Suprapubic skin (tissue), 4 donors: Measurements from ENCODE around the gene ARHGAP11A. TPM values are rescaled to one million over a fixed set of nuclear protein-coding genes. Genes with fewer than 3 reads are reported as not detected.

Source experiments
- DNase-seq, 2 donors: peaks; one replicate each; pipeline ENCODE4 v3.0.0-alpha.2; 2019; ENCODE audit warnings: low spot score in 2 of 2
- H3K27ac ChIP-seq: fragments of 200-600 bp; sonication (generic); one replicate; pipeline ENCODE4 v1.5.1; 2019
- H3K27me3 ChIP-seq: fragments of 200-600 bp; sonication (generic); one replicate; pipeline ENCODE4 v1.5.1; 2019
- H3K36me3 ChIP-seq: fragments of 200-600 bp; sonication (generic); one replicate; pipeline ENCODE4 v1.5.1; 2019
- H3K4me1 ChIP-seq: fragments of 200-600 bp; sonication (generic); one replicate; pipeline ENCODE4 v1.5.1; 2019
- H3K4me3 ChIP-seq: fragments of 200-600 bp; sonication (generic); one replicate; pipeline ENCODE4 v1.5.1; 2019; ENCODE audit warnings: mild to moderate bottlenecking
- H3K9me3 ChIP-seq: fragments of 200-600 bp; sonication (generic); one replicate; pipeline ENCODE4 v1.5.1; 2019
- CTCF ChIP-seq, 2 donors: fragments of 200-600 bp in 1 of 2; fragments of 450-650 bp in 1 of 2; sonication (generic) in 1 of 2; IDR thresholded peaks; one replicate each; pipeline ENCODE4 v1.5.1; 2016 to 2019; ENCODE audit warnings: antibody characterized with exemption in 2 of 2, mild to moderate bottlenecking in 1 of 2, moderate library complexity in 1 of 2
- EP300 ChIP-seq: sonication (generic); formaldehyde crosslinking; IDR thresholded peaks from one replicate; pipeline ENCODE4 v1.6.1; 2017; ENCODE audit warnings: antibody characterized with exemption
- POLR2A ChIP-seq, 2 donors: fragments of 450-650 bp; IDR thresholded peaks; one replicate each; pipeline ENCODE4 v1.6.1; 2017; ENCODE audit warnings: antibody characterized with exemption in 2 of 2, mild to moderate bottlenecking in 2 of 2, moderate library complexity in 2 of 2
- POLR2AphosphoS5 ChIP-seq, 3 donors: sonication (generic); formaldehyde crosslinking; IDR thresholded peaks; one replicate each; pipeline ENCODE4 v1.6.1; 2017; ENCODE audit warnings: antibody characterized with exemption in 3 of 3
- WGBS: methylation state at CpG from one replicate; pipeline ENCODE4 v1.1.5; 2018; 5-methylcytosine and 5-hydroxymethylcytosine counted together
- total RNA-seq, 4 donors: library from RNA; depleted of rRNA; stranded (reverse); fragments of >200 nt; gene quantifications; one replicate each; pipeline ENCODE4 v1.1.0, GENCODE V29; 2016

Gene ARHGAP11A
- total RNA-seq, 4 donors from 2014 or later, result 5.8 to 7.5 (median 6.9) TPM

GRCh38 chr15:32677238-32677750 is 62.0 kb downstream of the ARHGAP11A start:
- TF ChIP-seq CTCF (IDR thresholded peaks at IDR 0.05), result no peak
- no peak for TF ChIP-seq EP300
- TF ChIP-seq POLR2A (IDR thresholded peaks at IDR 0.05), result no peak
- TF ChIP-seq POLR2AphosphoS5 (IDR thresholded peaks at IDR 0.05), result no peak
- 78% methylated on average over 5 of the region's 5 CpGs for WGBS
- Histone ChIP-seq H3K27ac (no peak overlapping the region), H3K9me3 (no peaks in the 10 kb centered on the region), H3K36me3 (no peaks in the 10 kb centered on the region), H3K4me1 (peaks cover 34% of the 10 kb centered on the region), H3K27me3 (no peaks in the 10 kb centered on the region), H3K4me3 (no peak overlapping the region)
- no peak for DNase-seq

- Histone ChIP-seq H3K27ac (no peak overlapping the region), H3K4me1 (peaks cover 42% of the 10 kb centered on the region), H3K9me3 (no peaks in the 10 kb centered on the region), H3K36me3 (no peaks in the 10 kb centered on the region), H3K27me3 (no peaks in the 10 kb centered on the region), H3K4me3 (no peak overlapping the region)
- 78% methylated on average over 4 of the region's 4 CpGs for WGBS
- TF ChIP-seq POLR2A (IDR thresholded peaks at IDR 0.05), result no peak
- TF ChIP-seq POLR2AphosphoS5 (IDR thresholded peaks at IDR 0.05), result no peak
- DNase-seq, result no peak
Measured at GRCh38 chr15:32679298-32679690, 64.0 kb downstream of the ARHGAP11A start.

DNA sequence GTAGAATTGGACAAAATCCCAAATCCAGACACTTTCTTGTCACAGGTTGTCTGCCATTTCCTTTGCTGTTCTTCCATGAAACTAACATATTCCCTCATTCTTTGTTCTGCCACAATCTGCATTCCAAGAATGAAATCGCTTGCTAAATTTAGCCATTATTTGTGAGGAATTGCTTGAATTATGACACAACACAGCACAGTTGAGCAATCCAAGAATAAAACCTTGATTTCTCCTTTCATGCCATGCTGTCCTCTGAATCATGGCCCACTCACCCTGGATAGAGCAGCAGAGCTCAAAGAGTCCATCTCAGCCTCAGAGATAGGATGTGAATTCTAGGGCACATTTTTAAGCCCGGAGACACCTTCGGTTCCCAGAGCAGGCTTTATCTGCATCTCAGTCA is 67.3 kb downstream of the ARHGAP11A start:
- H3K36me3 ChIP-seq, result no peaks in the 10 kb centered on the region
- 78% methylated on average over 3 of the region's 3 CpGs for WGBS
- no peak for TF ChIP-seq EP300
- peak in 2 of 3 donors; percentile 25 to 72 for TF ChIP-seq POLR2AphosphoS5 (IDR thresholded peaks at IDR 0.05)
- H3K9me3 ChIP-seq, result no peaks in the 10 kb centered on the region
- peaks cover 24% of the 10 kb centered on the region for H3K4me1 ChIP-seq
- H3K27me3 ChIP-seq, result no peaks in the 10 kb centered on the region
- no peak overlapping the region for H3K27ac ChIP-seq
- no peak overlapping the region for H3K4me3 ChIP-seq
- DNase-seq, result no peak

GRCh38 chr15:32682977-32683630 is 67.8 kb downstream of the ARHGAP11A start:
- 93% methylated on average over 2 of the region's 2 CpGs for WGBS
- Histone ChIP-seq H3K4me1 (peaks cover 22% of the 10 kb centered on the region), H3K27ac (no peak overlapping the region), H3K4me3 (no peak overlapping the region), H3K36me3 (no peaks in the 10 kb centered on the region), H3K9me3 (no peaks in the 10 kb centered on the region), H3K27me3 (no peaks in the 10 kb centered on the region)
- no peak for DNase-seq
- TF ChIP-seq EP300 (no peak), POLR2A (IDR thresholded peaks at IDR 0.05) (no peak), POLR2AphosphoS5 (IDR thresholded peaks at IDR 0.05) (no peak), CTCF (IDR thresholded peaks at IDR 0.05) (no peak)

DNA sequence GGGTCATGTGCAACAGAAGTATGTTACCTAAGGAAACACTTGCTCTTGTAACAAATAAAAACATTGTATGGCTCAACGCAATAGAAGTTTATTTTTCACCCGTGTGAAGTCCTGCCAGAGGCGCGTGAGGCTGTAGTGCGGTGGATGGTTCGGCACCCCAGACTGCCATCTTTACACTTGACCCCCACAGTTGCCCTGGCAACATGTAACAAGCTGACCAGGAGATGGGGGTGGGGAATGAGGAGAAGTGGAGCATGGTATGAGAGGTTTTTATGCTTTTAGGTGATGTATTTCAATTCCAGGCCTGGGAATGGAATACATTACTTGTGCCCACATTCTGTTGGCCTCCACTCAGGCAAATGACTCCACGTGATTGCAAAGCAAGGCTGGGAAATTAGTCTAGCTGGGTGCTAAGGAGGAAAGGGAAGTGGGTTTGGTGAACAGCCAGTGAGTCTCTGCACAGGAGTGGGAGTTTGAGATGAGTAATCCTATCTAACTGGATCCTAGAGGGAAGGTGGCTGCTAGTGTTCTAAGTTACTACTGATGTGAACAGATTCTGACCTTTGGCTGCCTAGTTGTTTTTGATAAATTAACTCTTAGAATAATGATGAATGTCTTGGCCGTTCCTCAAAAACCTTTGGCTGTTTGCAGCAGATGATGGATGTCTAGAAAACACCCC is 68.7 kb downstream of the ARHGAP11A start:
- TF ChIP-seq POLR2A (IDR thresholded peaks at IDR 0.05), result no peak
- no peak for TF ChIP-seq EP300
- TF ChIP-seq CTCF (IDR thresholded peaks at IDR 0.05), result no peak
- TF ChIP-seq POLR2AphosphoS5 (IDR thresholded peaks at IDR 0.05), result no peak
- no peaks in the 10 kb centered on the region for H3K9me3 ChIP-seq
- no peak overlapping the region for H3K4me3 ChIP-seq
- H3K27me3 ChIP-seq, result no peaks in the 10 kb centered on the region
- DNase-seq, result no peak
- no peaks in the 10 kb centered on the region for H3K36me3 ChIP-seq
- H3K27ac ChIP-seq, result no peak overlapping the region
- 77% methylated on average over 8 of the region's 8 CpGs for whole genome bisulfite sequencing
- peaks cover 20% of the 10 kb centered on the region for H3K4me1 ChIP-seq

DNA sequence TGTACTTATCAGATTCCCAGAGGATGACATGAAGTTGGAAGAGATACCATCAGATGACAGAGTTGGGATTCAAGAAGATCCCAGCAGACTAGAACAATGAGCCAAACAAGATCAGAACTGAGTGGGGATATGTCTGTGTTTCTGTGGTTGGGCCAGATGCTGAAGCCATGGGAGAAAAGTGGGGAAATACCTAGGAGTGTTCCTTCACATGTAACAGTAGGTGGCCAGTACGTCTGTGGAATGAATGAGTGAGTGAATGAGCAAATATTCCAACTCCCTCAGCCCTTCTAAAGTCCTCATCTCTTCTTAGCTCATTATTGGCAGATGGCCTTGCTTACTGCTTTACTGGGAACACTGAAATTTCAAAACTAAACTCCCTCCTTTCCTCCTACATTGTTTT is 70.3 kb downstream of the ARHGAP11A start:
- WGBS, result 50% methylated on average over 1 of the region's 1 CpG
- no peak for DNase-seq
- TF ChIP-seq CTCF (IDR thresholded peaks at IDR 0.05) (no peak), POLR2AphosphoS5 (IDR thresholded peaks at IDR 0.05) (peak in 1 of 3 donors; percentile 44)

More for the DNA sequence above, 70.3 kb downstream of the ARHGAP11A start:
- Histone ChIP-seq H3K36me3 (no peaks in the 10 kb centered on the region), H3K4me3 (no peak overlapping the region), H3K9me3 (no peaks in the 10 kb centered on the region), H3K27me3 (no peaks in the 10 kb centered on the region), H3K27ac (no peak overlapping the region), H3K4me1 (peaks cover 12% of the 10 kb centered on the region)
